ENCODE results near the gene SNTN.

DNA sequence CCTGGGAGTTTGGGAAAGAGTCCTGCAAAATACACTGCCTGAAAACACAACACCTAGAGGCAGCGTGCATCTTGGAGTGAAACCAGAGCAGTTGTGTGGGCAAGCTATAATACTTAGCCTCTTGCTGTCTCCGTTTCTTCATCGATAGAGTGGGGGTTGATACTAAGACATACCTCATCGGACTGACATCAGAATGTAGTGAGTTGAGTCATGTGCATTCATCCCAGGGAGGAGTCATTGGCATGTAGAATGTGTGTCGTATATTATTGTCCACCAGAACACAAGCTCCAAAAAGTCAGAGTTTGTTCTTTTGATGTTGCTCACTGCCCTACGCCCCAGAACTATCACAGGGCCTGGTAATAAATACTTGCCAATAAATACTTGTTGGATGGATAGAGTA lies 4.3 kb downstream of the SNTN start:
- TF ChIP-seq, protein P1, sequence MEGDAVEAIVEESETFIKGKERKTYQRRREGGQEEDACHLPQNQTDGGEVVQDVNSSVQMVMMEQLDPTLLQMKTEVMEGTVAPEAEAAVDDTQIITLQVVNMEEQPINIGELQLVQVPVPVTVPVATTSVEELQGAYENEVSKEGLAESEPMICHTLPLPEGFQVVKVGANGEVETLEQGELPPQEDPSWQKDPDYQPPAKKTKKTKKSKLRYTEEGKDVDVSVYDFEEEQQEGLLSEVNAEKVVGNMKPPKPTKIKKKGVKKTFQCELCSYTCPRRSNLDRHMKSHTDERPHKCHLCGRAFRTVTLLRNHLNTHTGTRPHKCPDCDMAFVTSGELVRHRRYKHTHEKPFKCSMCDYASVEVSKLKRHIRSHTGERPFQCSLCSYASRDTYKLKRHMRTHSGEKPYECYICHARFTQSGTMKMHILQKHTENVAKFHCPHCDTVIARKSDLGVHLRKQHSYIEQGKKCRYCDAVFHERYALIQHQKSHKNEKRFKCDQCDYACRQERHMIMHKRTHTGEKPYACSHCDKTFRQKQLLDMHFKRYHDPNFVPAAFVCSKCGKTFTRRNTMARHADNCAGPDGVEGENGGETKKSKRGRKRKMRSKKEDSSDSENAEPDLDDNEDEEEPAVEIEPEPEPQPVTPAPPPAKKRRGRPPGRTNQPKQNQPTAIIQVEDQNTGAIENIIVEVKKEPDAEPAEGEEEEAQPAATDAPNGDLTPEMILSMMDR (conservative IDR thresholded peaks at IDR 0.05; ENCODE audit: low read depth, low read length): no peak
- no peak for TF ChIP-seq EZH2 (IDR thresholded peaks at IDR 0.05; ENCODE audit: borderline replicate concordance, low read depth, low read length, poor library complexity, severe bottlenecking)

All from A673 (cell line).